IPS DF 4.7 (cell line): Measurements from ENCODE around the gene NETO1.
A peak's percentile ranks its signal among the peaks of the same experiment; 100 is the strongest.

Experiments
- DNase-seq: peaks from one replicate; pipeline ENCODE4 v3.0.0-alpha.2; 2013; ENCODE audit warnings: low spot score; ENCODE audit errors: extremely low read depth

The NETO1 gene

GRCh38 chr18:72846736-72847533 is 20.9 kb downstream of the NETO1 start:
- no peak for DNase-seq

GRCh38 chr18:72843743-72844142 is 24.0 kb downstream of the NETO1 start:
- DNase-seq: no peak

GRCh38 chr18:72840109-72840508 is 27.7 kb downstream of the NETO1 start:
- no peak for DNase-seq

GRCh38 chr18:72834731-72835130 is 33.1 kb downstream of the NETO1 start:
- DNase-seq: no peak

GRCh38 chr18:72833471-72833870 is 34.3 kb downstream of the NETO1 start:
- no peak for DNase-seq

- DNase-seq: no peak
These were observed 37.7 kb downstream of the NETO1 start for GRCh38 chr18:72830109-72830508.

- no peak for DNase-seq
These were observed 39.2 kb downstream of the NETO1 start for GRCh38 chr18:72828601-72829000.

GRCh38 chr18:72826736-72827135 is 41.1 kb downstream of the NETO1 start:
- no peak for DNase-seq

- no peak for DNase-seq
These were observed 44.4 kb downstream of the NETO1 start for GRCh38 chr18:72823345-72823744.

- no peak for DNase-seq
These were observed 45.6 kb downstream of the NETO1 start for GRCh38 chr18:72822202-72822601.

- DNase-seq: no peak
These were observed 47.2 kb downstream of the NETO1 start for GRCh38 chr18:72820571-72820970.

- DNase-seq: no peak
These were observed 48.7 kb downstream of the NETO1 start for GRCh38 chr18:72819050-72819449.

- DNase-seq: no peak
These were observed 56.7 kb downstream of the NETO1 start for GRCh38 chr18:72811047-72811446.

GRCh38 chr18:72808680-72809079 is 59.1 kb downstream of the NETO1 start:
- DNase-seq: no peak

GRCh38 chr18:72799106-72799505 is 68.7 kb downstream of the NETO1 start:
- DNase-seq: no peak

- DNase-seq: no peak
These were observed 84.3 kb downstream of the NETO1 start for GRCh38 chr18:72783530-72783929.

- DNase-seq: no peak
These were observed 92.9 kb downstream of the NETO1 start for GRCh38 chr18:72774914-72775313.

- DNase-seq: no peak
These were observed 94.9 kb downstream of the NETO1 start for GRCh38 chr18:72772916-72773315.

GRCh38 chr18:72768681-72769229 is 99.0 kb downstream of the NETO1 start:
- no peak for DNase-seq

- DNase-seq: peak; percentile 28
These were observed 105.2 kb downstream of the NETO1 start for GRCh38 chr18:72762515-72763122.

GRCh38 chr18:72752220-72752619 is 115.6 kb downstream of the NETO1 start:
- DNase-seq: no peak

GRCh38 chr18:72742002-72742401 is 125.8 kb downstream of the NETO1 start:
- DNase-seq: no peak

- no peak for DNase-seq
These were observed 129.7 kb downstream of the NETO1 start for GRCh38 chr18:72738136-72738535.
